Renal cortical epithelial cell (primary cell): ENCODE measurements around the gene MDH2. TPM values are rescaled to one million over a fixed set of nuclear protein-coding genes. Genes with fewer than 3 reads are reported as not detected.
A peak's percentile ranks its signal among the peaks of the same experiment; 100 is the strongest.
"Not testable (repeated sequence)": the region's sequence is repeated elsewhere in the genome, so short reads cannot be mapped to it uniquely, and the experiment has no call there.

Experiments
- DNase-seq: peaks from one replicate; pipeline ENCODE4 v3.0.0-alpha.2; 2011; ENCODE audit warnings: low read depth
- total RNA-seq: library from RNA; depleted of rRNA; stranded (reverse); fragments of >200 nt; gene quantifications from 2 replicates; pipeline ENCODE4 v1.2.3, GENCODE V29; 2014

Gene MDH2
- total RNA-seq, 1 donor from 2014 or later, result 80.6 TPM

- peak; percentile 69 for DNase-seq
Measured at GRCh38 chr7:76108540-76109233, 60.8 kb downstream of the MDH2 start.

DNA sequence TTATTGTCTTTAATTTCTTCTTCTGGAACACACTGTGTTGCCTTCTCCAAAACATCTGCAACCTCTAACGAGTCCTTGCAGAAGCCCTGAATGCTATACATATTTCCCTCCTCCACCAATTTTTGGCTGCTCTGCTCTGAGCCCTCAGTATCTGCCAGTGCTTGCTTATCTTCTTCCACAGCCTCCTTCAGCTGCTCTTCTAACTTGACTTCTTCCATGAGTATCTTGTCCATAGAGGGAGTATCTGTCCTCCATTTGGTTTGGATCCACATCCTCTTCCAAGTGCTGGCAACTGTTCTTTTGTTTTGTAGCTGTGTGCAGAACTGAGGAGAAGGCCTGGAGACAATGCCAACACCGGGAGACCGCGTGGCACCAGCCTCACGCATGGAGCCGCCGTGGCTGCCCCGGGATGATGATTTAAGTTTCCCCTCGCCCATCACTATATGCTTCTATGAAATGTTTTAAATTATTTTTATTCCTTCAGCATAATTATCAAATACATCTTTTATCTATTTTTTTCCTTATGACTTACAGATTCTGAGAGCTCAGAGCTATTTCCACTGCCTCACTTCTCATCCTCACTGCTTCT lies 65.2 kb downstream of the MDH2 start:
- DNase-seq, result not testable (repeated sequence)

DNA sequence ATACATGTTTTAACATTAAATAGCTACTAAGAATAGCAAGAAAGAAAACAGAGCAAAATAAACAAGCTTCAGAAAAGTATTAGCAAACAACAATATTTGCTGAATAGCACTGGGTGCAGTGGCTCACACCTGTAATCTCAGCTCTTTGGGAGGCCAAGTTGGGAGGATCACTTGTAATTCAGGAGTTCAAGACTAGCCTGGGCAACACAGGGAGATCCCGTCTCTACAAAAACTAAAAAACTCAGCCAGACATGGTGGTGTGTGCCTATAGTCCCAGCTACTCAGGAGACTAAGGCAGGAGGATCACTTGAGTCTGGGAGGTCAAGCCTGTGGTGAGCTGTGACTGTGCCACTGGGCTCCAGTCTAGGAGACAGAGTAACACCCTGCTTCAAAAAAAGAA lies 66.8 kb downstream of the MDH2 start:
- DNase-seq, result not testable (repeated sequence)

Other genes with a start within 250 kb of the MDH2 start
- not detected in 2 replicates for gene CCL24, start 234.3 kb upstream of the MDH2 start, total RNA-seq
- 16.0 and 31.3 TPM in 2 replicates for gene RHBDD2, start 169.1 kb upstream of the MDH2 start, total RNA-seq
- gene POR, start 133.0 kb upstream of the MDH2 start, total RNA-seq, result 54.0 and 82.1 TPM in 2 replicates
- 17.9 and 19.2 TPM in 2 replicates for gene TMEM120A, start 53.5 kb upstream of the MDH2 start, total RNA-seq
- 51.4 and 102 TPM in 2 replicates for gene STYXL1, start 106 bp upstream of the MDH2 start, total RNA-seq
- gene SRRM3, start 153.8 kb downstream of the MDH2 start, total RNA-seq, result 0.30 TPM in 1 of 2 replicates, not detected in the other